Ureter (tissue), 1 donor: ENCODE data around the gene MCC. TPM values are rescaled to one million over a fixed set of nuclear protein-coding genes. Genes with fewer than 3 reads are reported as not detected.

ENCODE experiments used
- DNase-seq: peaks from one replicate; pipeline ENCODE4 v3.0.0-alpha.2; 2020; ENCODE audit warnings: low spot score
- total RNA-seq: library from RNA; stranded (reverse); gene quantifications from one replicate; pipeline ENCODE4 v1.2.4, GENCODE V29; 2023
- donor health status: DM: yes; HTN: yes; CAD: no.

MCC gene
- total RNA-seq, 1 donor from 2014 or later, result 88.8 TPM

GRCh38 chr5:113177225-113177624 lies 311.0 kb downstream of the MCC start:
- no peak for DNase-seq

GRCh38 chr5:113176734-113177133 lies 311.5 kb downstream of the MCC start:
- DNase-seq, result no peak

- DNase-seq, result no peak
These were observed 312.1 kb downstream of the MCC start for GRCh38 chr5:113176196-113176595.

GRCh38 chr5:113172231-113172826 lies 315.9 kb downstream of the MCC start:
- DNase-seq, result no peak

- DNase-seq, result no peak
These were observed 316.7 kb downstream of the MCC start for GRCh38 chr5:113171520-113171919.

GRCh38 chr5:113170707-113171106 lies 317.5 kb downstream of the MCC start:
- DNase-seq, result no peak

GRCh38 chr5:113169720-113170119 lies 318.5 kb downstream of the MCC start:
- DNase-seq, result no peak

GRCh38 chr5:113167985-113168384 lies 320.3 kb downstream of the MCC start:
- no peak for DNase-seq

GRCh38 chr5:113166852-113167366 lies 321.3 kb downstream of the MCC start:
- DNase-seq, result no peak

- no peak for DNase-seq
These were observed 322.0 kb downstream of the MCC start for GRCh38 chr5:113166261-113166660.

- DNase-seq, result no peak
These were observed 324.2 kb downstream of the MCC start for GRCh38 chr5:113164021-113164420.

- no peak for DNase-seq
These were observed 324.9 kb downstream of the MCC start for GRCh38 chr5:113163328-113163727.

- DNase-seq, result no peak
These were observed 325.5 kb downstream of the MCC start for GRCh38 chr5:113162770-113163169.

GRCh38 chr5:113162208-113162607 lies 326.0 kb downstream of the MCC start:
- DNase-seq, result no peak

GRCh38 chr5:113161806-113162205 lies 326.4 kb downstream of the MCC start:
- DNase-seq, result no peak

- DNase-seq, result no peak
These were observed 330.4 kb downstream of the MCC start for GRCh38 chr5:113157886-113158285.

GRCh38 chr5:113156271-113156877 lies 331.9 kb downstream of the MCC start:
- DNase-seq, result no peak

GRCh38 chr5:113153512-113154097 lies 334.6 kb downstream of the MCC start:
- DNase-seq, result no peak

- DNase-seq, result no peak
These were observed 335.9 kb downstream of the MCC start for GRCh38 chr5:113152380-113152740.

- no peak for DNase-seq
These were observed 336.4 kb downstream of the MCC start for GRCh38 chr5:113151641-113152379.

GRCh38 chr5:113150821-113151220 lies 337.4 kb downstream of the MCC start:
- no peak for DNase-seq

GRCh38 chr5:113150221-113150620 lies 338.0 kb downstream of the MCC start:
- no peak for DNase-seq

GRCh38 chr5:113147537-113147936 lies 340.7 kb downstream of the MCC start:
- no peak for DNase-seq
